AG09309 (cell line): Measurements from ENCODE around the gene MYF5.

ENCODE experiments used
- DNase-seq: peaks from one replicate; pipeline ENCODE4 v3.0.0-alpha.2; 2010; ENCODE audit warnings: low read depth
- H3K4me3 ChIP-seq: 2 replicates; pipeline ENCODE4 v1.5.1; 2011; ENCODE audit warnings: mild to moderate bottlenecking, low read depth, low read length, moderate library complexity; ENCODE audit not compliant: control insufficient read depth
- CTCF ChIP-seq: IDR thresholded peaks from 2 replicates; pipeline ENCODE4 v1.5.1; 2011; ENCODE audit warnings: mild to moderate bottlenecking, low read depth, low read length, inconsistent platforms; ENCODE audit not compliant: insufficient read depth, control insufficient read depth; ENCODE audit errors: missing control alignments

MYF5 gene

GRCh38 chr12:80681786-80682185, 34.9 kb upstream of the MYF5 start:
- no peak for DNase-seq
- no peak for TF ChIP-seq CTCF
- H3K4me3 ChIP-seq: no peak overlapping the region

GRCh38 chr12:80684077-80684495, 32.6 kb upstream of the MYF5 start:
- no peak for TF ChIP-seq CTCF
- H3K4me3 ChIP-seq: no peak overlapping the region
- no peak for DNase-seq

GRCh38 chr12:80690090-80690489, 26.6 kb upstream of the MYF5 start:
- no peak overlapping the region for H3K4me3 ChIP-seq
- TF ChIP-seq CTCF: no peak
- no peak for DNase-seq

GRCh38 chr12:80690513-80690912, 26.2 kb upstream of the MYF5 start:
- DNase-seq: no peak
- no peak for TF ChIP-seq CTCF
- no peak overlapping the region for H3K4me3 ChIP-seq

GRCh38 chr12:80692114-80692513, 24.6 kb upstream of the MYF5 start:
- H3K4me3 ChIP-seq: no peak overlapping the region
- DNase-seq: no peak
- TF ChIP-seq CTCF: no peak

GRCh38 chr12:80697270-80697887, 19.3 kb upstream of the MYF5 start:
- no peak for TF ChIP-seq CTCF
- no peak overlapping the region for H3K4me3 ChIP-seq
- DNase-seq: no peak

GRCh38 chr12:80698256-80698655, 18.5 kb upstream of the MYF5 start:
- no peak for TF ChIP-seq CTCF
- no peak overlapping the region for H3K4me3 ChIP-seq
- no peak for DNase-seq
